Spleen (tissue), 11 donors: ENCODE measurements around the gene FCRLB. TPM values are rescaled to one million over a fixed set of nuclear protein-coding genes. Genes with fewer than 3 reads are reported as not detected.

Experiments
- DNase-seq: peaks from one replicate; pipeline ENCODE4 v3.0.0-alpha.2; 2020
- H3K27ac ChIP-seq, 8 donors: fragments of 200-600 bp; sonication (generic) in 7 of 8; 1 replicate in 4 of 8; 2 replicates in 4 of 8; pipeline versions ENCODE4 v1.5.0 to v1.8.0; 2016 to 2021; ENCODE audit warnings: inconsistent platforms in 4 of 8, mild to moderate bottlenecking in 4 of 8, moderate library complexity in 1 of 8
- H3K27me3 ChIP-seq, 7 donors: fragments of 200-600 bp; sonication (generic) in 6 of 7; replicated peaks in 1 of 7; 1 replicate in 4 of 7; 2 replicates in 3 of 7; pipeline versions ENCODE4 v1.5.0 to v1.8.0; 2016 to 2021; ENCODE audit warnings: inconsistent platforms in 3 of 7, mild to moderate bottlenecking in 1 of 7
- H3K36me3 ChIP-seq, 6 donors: fragments of 200-600 bp; sonication (generic) in 5 of 6; 1 replicate in 4 of 6; 2 replicates in 2 of 6; pipeline versions ENCODE4 v1.5.0 to v1.8.0; 2016 to 2021; ENCODE audit warnings: inconsistent platforms in 2 of 6
- H3K4me1 ChIP-seq, 6 donors: fragments of 200-600 bp; sonication (generic) in 5 of 6; 1 replicate in 3 of 6; 2 replicates in 3 of 6; pipeline versions ENCODE4 v1.5.0 to v1.8.0; 2016 to 2021; ENCODE audit warnings: inconsistent platforms in 3 of 6
- H3K4me3 ChIP-seq, 8 donors: fragments of 200-600 bp; sonication (generic) in 7 of 8; 1 replicate in 4 of 8; 2 replicates in 4 of 8; pipeline versions ENCODE4 v1.5.0 to v1.8.0; 2016 to 2021; ENCODE audit warnings: inconsistent platforms in 4 of 8, mild to moderate bottlenecking in 4 of 8, moderate library complexity in 2 of 8
- H3K9me3 ChIP-seq, 8 donors: fragments of 200-600 bp; sonication (generic) in 7 of 8; 1 replicate in 4 of 8; 2 replicates in 4 of 8; pipeline versions ENCODE4 v1.5.0 to v1.8.0; 2016 to 2021; ENCODE audit warnings: inconsistent platforms in 4 of 8
- CTCF ChIP-seq, 11 experiments: fragments of 200-600 bp in 7 of 11; fragments of 450-650 bp in 4 of 11; sonication (generic) in 4 of 11; IDR thresholded peaks in 8 of 11; conservative IDR thresholded peaks in 3 of 11; 1 replicate in 7 of 11; 2 replicates in 4 of 11; pipeline versions ENCODE4 v1.4.0 to v1.8.0; 2016 to 2021; ENCODE audit warnings: antibody characterized with exemption in 11 of 11, inconsistent platforms in 4 of 11, mild to moderate bottlenecking in 1 of 11
- POLR2A ChIP-seq, 3 donors: fragments of 450-650 bp; IDR thresholded peaks; one replicate each; pipeline ENCODE4 v1.5.1; 2017; ENCODE audit warnings: antibody characterized with exemption in 3 of 3, mild to moderate bottlenecking in 1 of 3
- POLR2AphosphoS5 ChIP-seq, 3 donors: sonication (generic); formaldehyde crosslinking; IDR thresholded peaks; one replicate each; pipeline ENCODE4 v1.5.1; 2017; ENCODE audit warnings: antibody characterized with exemption in 3 of 3
- WGBS, 5 donors: extraction: QIAGEN DNeasy Blood & Tissue Kit in 3 of 5; methylation state at CpG; one replicate each; pipeline versions ENCODE4 v1.1.5 to v1.1.7; 2013 to 2018; 5-methylcytosine and 5-hydroxymethylcytosine counted together
- intact Hi-C: fragments of 100-400 bp; cut with DNase I; formaldehyde crosslinking; loops from one replicate; pipeline ENCODE4 v1.15.0; 2023; ENCODE audit warnings: low total_unique reads
- polyA plus RNA-seq, 3 donors: library from polyadenylated mRNA; stranded (reverse); fragments of 200-250 nt; gene quantifications; one replicate each; pipeline ENCODE4 v1.2.1, GENCODE V29; 2013
- total RNA-seq, 7 donors: library from RNA; depleted of rRNA in 3 of 7; stranded (reverse); fragments of >200 nt in 3 of 7; fragmentation: NEBNext Ultra II Directional in 4 of 7; extraction: Animal tissue kit (Norgen Biotek cat#: 25700) in 4 of 7; gene quantifications; one replicate each; pipeline versions ENCODE4 v1.1.0 to v1.2.1, GENCODE V29; 2016 to 2021
- donor health status: healthy with polysubstance abuse.
- donor health status: DM: no; HTN: no; CAD: no; lungs with moderate emphysema.
- donor health status: DM: no; HTN: no; CAD: no.
- donor health status: Bipolar disorder and iron deficiency.
- donor health status: healthy.
- donor health status: DM: no; HTN: no; CAD: no.
- donor health status: DM: yes; HTN: yes; CAD: no.

The FCRLB gene
- total and polyA plus RNA-seq, 10 donors: 1.2 to 4.3 (median 2.1) TPM

GRCh38 chr1:161743231-161743630, 21.9 kb downstream of the FCRLB start:
- intact Hi-C loops: loop anchor here (10.0 kb wide), 1 partner anchor 178 kb away; no protein-coding TSS in a partner anchor
- Histone ChIP-seq H3K4me1 (peaks cover 12 to 41% (median 35%) of the 10 kb centered on the region in 6 donors), H3K4me3 (no peak overlapping the region), H3K9me3 (no peaks in the 10 kb centered on the region), H3K36me3 (no peaks in the 10 kb centered on the region), H3K27ac (no peak overlapping the region), H3K27me3 (peaks cover 0 to 5% (median 0%) of the 10 kb centered on the region in 7 donors)
- WGBS, 5 donors: 73 to 88% (median 87%) methylated on average over 5 to 9 of the region's 9 CpGs
- no peak for TF ChIP-seq CTCF (IDR thresholded peaks at IDR 0.05 in 8 of 11, conservative IDR thresholded peaks at IDR 0.05 in 3 of 11)
- no peak for TF ChIP-seq POLR2A (IDR thresholded peaks at IDR 0.05)
- TF ChIP-seq POLR2AphosphoS5 (IDR thresholded peaks at IDR 0.05): no peak
- DNase-seq: no peak

GRCh38 chr1:161747801-161748200, 26.5 kb downstream of the FCRLB start:
- no peak for TF ChIP-seq POLR2A (IDR thresholded peaks at IDR 0.05)
- no peak for TF ChIP-seq POLR2AphosphoS5 (IDR thresholded peaks at IDR 0.05)
- no peak for TF ChIP-seq CTCF (IDR thresholded peaks at IDR 0.05 in 8 of 11, conservative IDR thresholded peaks at IDR 0.05 in 3 of 11)
- Histone ChIP-seq H3K4me1 (peaks cover 8 to 47% (median 26%) of the 10 kb centered on the region in 6 donors), H3K9me3 (no peaks in the 10 kb centered on the region), H3K27me3 (peaks cover 0 to 5% (median 0%) of the 10 kb centered on the region in 7 donors), H3K27ac (no peak overlapping the region), H3K4me3 (no peak overlapping the region), H3K36me3 (peaks cover 0 to 18% (median 13%) of the 10 kb centered on the region in 6 donors)
- 59 to 69% (median 64%) methylated on average over 6 of the region's 6 CpGs for WGBS, 5 donors
- intact Hi-C loops: loop anchor here (10.0 kb wide), 1 partner anchor 183 kb away; no protein-coding TSS in a partner anchor
- no peak for DNase-seq

- no peaks in the 10 kb centered on the region for H3K9me3 ChIP-seq
- no peak for TF ChIP-seq POLR2A (IDR thresholded peaks at IDR 0.05)
- TF ChIP-seq CTCF (IDR thresholded peaks at IDR 0.05 in 8 of 11, conservative IDR thresholded peaks at IDR 0.05 in 3 of 11): peak in 4 of 11 experiments; percentile 8 to 22 (median 14)
- TF ChIP-seq POLR2AphosphoS5 (IDR thresholded peaks at IDR 0.05): peak; percentile 85 to 91 (median 88)
- H3K4me1 ChIP-seq: peaks cover 8 to 58% (median 26%) of the 10 kb centered on the region in 6 donors
- H3K36me3 ChIP-seq: peaks cover 3 to 38% (median 33%) of the 10 kb centered on the region in 6 donors
- peaks cover 0 to 5% (median 0%) of the 10 kb centered on the region in 7 donors for H3K27me3 ChIP-seq
- 0 to 1% (median 1%) methylated on average over 62 to 65 of the region's 65 CpGs for WGBS, 5 donors
- peak within 1 kb of the TSS; percentile 67 to 94 (median 89) for H3K27ac ChIP-seq
- DNase-seq: peak; percentile 97
- H3K4me3 ChIP-seq: peak within 1 kb of the TSS; percentile 80 to 99 (median 88)
- intact Hi-C loops: loop anchor here (10.0 kb wide), 1 partner anchor 185 kb away; no protein-coding TSS in a partner anchor
These were observed 28.4 kb downstream of the FCRLB start, which contains the start of gene DUSP12 for GRCh38 chr1:161749509-161750407. TSS of gene DUSP12 (plus strand) at chr1:161749786. CDS start at chr1:161749802, 16 bp downstream.
